ENCODE data around the gene RCSD1.

Gene RCSD1

DNA sequence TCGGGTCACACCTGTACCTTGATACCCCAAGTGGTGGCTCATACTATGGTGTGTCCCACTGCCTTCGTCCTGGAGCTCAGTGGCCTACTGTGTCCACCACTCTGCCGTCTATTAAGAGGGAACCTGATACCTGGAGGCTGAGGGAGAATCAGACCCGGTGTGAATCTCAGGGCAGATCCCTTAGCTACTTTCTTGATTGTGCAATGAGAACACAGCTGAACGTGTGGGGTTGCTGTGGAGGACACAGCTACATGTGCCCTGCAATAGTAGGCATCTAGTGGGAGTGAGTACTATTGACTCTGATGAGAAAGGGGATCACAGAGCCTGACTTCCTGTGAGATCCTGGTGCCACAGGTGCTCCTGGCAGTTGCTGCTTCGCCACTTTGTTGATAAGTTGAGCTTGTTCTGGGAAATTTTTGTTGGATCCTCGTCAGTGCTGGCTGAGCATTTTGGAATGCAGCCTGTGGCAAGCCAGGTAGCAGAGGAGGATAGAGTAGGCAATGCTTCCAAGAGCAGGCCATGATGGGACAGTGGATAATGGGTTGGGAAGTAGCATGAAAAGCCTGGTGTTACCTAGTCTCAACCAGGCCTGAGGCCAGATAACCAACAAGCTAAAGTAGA, 63.5 kb downstream of the RCSD1 start:
- DNase-seq: no peak

DNA sequence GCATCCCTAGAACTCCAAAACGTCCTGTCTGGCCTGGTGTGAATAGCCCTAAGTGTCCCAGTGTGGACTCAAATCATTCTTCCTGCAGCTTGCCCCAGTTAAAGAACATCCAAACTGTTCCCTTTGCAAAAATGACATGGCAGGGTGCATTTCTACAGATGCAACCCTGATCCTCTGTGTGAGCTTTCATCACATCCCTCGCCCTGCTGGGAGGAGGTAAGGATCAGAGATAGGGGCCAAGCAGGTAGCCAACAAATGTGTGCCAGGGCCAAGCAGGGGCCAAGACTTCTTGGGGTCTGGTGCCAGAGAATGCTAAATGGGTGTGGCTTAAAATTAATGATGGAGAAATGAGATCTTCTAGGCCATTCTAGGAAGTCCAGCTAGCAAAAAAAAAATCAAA, 64.7 kb downstream of the RCSD1 start:
- DNase-seq: no peak

- DNase-seq: no peak
These were observed 65.1 kb downstream of the RCSD1 start for GRCh38 chr1:167695147-167695546.

- DNase-seq: no peak
These were observed 65.9 kb downstream of the RCSD1 start for GRCh38 chr1:167695756-167696561.

DNA sequence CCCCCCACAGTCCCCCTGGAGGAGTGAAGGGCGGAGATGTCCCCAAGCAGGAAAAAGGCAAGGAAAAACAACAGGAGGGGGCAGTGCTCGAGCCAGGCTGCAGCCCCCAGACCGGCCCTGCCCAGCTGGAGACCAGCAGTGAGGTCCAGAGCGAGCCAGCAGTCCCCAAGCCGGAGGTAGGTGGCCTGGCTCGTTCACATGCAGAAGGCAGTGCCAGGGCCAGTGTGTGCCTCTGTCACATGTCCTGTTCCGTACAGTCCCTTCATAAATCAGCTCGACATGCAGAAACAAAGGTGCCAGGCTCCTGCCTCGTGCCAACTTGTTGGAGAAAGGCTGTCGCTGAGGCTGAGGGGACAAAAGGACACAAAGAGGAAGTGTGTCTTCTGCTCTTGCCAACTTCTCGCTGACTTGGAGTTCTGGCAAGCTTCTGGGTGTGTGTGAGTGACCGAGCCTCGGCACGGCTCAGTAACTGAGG, 67.7 kb downstream of the RCSD1 start:
- DNase-seq: no peak

DNA sequence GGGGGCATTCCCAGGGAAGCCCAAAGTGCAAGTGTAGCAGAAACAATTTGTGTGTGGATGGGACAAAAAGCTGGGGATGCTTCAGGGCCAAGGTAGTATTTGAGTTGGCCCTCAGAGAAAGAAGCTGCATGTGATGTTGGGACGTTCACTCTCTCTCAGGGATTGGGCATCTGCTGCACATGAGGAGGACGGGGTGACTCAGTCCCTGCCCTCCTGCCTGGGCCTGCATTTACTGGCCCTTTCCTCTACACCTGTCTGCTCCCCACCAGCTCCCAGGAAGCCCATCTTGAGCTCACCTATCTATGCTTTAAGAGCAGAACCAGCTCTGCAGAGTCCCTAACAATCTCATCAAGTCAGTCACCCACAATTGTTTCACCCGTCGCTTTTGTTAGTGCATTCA, 68.3 kb downstream of the RCSD1 start:
- DNase-seq: no peak

DNA sequence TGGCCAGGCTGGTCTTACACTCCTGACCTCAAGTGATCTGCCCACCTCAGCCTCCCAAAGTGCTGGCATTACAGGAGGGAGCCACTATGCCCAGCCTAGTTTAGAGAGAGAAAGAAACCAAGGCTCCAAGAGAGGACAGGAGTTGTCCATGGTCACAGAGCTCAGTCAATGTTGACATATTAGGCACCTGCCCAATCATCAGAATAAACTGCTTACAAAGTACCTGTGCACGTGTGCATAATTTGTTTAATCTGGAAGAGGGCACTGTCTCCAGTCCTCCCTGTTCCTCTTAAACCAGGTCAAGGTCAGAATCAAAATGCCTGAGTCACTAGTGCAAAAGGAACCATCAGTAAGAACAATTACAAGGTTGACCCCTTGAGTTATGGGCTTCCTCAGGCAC, 71.5 kb downstream of the RCSD1 start:
- no peak for DNase-seq

DNA sequence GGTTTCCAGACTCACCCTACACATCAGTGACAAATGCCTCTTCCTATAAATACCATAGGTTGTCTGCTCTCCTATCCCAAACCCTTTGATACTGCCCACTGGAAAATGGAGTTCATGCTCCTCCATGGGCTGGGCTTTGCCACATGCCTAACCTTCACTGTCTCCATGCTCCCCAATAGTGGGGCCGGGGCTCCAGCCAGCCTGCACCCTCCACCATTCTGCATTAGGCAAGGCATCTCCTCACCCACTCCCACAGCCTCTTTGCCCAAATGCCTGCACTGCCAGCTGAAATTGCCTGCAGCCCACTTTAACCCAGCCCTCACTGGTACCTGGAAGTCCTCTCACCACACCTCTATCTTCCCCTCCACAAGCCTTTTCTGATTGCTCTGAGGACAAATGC, 73.5 kb downstream of the RCSD1 start:
- DNase-seq: no peak

GRCh38 chr1:167704715-167705114, 74.7 kb downstream of the RCSD1 start:
- DNase-seq: no peak

DNA sequence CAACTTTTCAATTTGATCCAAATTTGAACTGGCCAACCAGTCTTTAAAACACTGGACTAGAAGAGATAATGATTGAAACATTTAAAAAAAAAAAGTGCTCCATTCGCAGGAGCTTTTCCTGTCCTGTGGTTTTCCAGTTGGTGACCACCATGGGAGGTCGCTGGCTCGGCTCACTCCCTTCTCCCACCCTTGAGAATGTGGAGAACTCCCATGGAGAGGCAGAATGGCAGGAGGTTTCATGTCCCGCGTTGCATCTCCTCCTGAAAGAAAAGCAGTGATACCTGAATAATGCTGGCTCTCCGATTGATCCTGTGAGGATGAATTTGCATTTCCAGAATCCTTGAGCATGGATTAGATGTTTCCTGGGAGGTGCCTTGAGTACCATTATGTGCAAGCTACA, 75.2 kb downstream of the RCSD1 start:
- no peak for DNase-seq

GRCh38 chr1:167706363-167706762, 76.3 kb downstream of the RCSD1 start:
- no peak for DNase-seq

DNA sequence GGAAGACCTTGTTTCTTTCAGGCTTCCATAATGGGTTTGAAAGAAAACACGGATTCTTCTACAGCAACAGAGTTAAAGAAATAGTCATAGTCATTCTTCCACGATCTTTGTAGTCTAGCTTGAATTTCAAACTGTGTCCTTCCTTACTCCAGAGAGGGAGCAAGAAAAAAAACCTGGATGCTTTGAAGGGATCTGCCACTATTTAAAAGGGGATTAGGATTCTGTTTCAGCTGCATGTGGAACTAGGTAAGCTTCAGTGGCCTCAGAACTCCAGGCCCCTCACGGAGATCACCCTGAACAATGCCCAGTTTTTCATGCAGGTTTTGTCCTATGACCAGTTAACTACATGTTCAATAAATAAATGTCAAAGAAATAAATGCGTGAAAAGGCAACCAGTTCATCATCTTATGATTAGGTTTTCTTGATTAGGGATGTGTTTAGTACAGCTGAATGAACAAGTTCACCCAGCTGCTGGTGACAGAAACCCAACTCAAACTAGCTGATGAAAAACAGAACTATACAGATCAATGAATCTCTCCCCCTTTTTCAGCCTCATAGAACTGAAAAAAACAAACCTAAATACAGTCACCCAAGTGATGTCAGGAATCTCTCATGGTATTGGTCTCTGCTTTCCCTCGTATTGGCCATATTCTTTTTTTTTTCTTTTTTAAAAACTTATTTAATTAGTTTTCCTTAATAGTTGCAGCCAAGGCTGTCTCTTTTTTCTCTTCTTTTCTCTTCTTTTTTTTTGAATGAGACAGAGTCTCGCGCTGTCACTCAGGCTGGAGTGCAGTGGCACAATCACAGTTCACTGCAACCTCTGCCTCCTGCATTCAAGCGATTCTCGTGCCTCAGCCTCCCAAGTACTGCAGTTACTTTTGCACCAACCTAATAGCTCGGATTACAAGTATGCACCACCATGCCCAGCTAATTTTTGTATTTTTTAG, 77.2 kb downstream of the RCSD1 start:
- DNase-seq: no peak

DNA sequence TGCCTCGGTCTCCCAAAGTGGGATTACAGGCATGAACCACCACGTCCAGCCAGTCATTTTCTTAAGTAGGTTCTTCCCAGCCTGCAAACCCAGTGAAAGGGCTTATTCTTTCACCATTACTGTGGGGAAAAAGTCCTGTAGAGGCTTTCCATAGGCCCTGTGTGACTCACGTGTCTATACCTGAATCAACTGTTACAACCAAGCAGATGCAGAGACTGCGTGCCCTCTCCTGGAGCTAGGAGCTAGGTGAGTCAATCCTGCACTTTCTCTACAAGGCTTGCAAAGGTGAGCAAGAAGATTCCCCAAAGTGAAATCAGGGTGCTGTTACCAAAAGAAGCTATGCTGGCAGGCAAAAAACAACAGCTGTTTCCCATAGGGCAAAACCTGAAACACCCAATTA, 77.9 kb downstream of the RCSD1 start:
- no peak for DNase-seq

- no peak for DNase-seq
These were observed 78.9 kb downstream of the RCSD1 start for GRCh38 chr1:167708940-167709389.

DNA sequence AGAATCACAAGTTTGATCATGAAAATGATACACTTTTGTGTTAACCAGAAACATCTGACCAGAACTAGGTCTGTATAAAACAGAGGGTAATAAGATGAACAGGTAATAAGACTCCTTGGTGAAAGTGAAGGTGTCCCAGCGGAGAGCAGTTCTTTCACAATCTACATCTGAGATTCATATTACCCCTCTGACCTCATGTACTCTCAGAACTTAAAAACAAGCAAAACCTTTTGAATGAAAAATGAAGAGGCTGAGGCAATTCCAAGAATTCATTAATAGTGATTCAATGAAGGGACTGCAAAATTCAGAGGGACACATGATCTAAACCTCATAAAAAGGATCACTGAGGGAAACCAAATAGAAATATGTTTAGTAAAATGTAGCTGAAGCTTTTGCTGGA, 80.8 kb downstream of the RCSD1 start:
- no peak for DNase-seq

GRCh38 chr1:167711797-167712196, 81.8 kb downstream of the RCSD1 start:
- DNase-seq: no peak

- peak in 1 of 2 donors; percentile 12 for DNase-seq
These were observed 83.5 kb downstream of the RCSD1 start for GRCh38 chr1:167713330-167714081.

DNA sequence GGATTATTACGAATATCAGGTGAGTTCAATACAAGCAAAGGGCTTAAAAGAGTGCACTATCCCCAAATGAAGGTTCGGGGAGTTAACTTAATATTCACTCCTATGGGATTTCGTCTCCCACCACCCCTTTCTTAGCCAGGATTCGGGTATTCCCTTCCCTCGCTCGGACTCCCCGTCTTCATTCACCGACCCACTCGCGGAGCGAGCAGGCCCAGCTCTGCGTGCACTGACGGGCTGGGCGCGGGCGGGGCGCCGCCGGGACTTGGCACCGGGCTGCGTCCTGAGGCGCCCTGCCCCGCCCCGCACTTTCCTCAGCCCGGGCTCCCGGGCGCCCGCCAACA, 84.0 kb downstream of the RCSD1 start:
- peak; percentile 74 to 85 for DNase-seq

- peak; percentile 87 to 91 for DNase-seq
These were observed 84.6 kb downstream of the RCSD1 start for GRCh38 chr1:167714439-167715156.

DNA sequence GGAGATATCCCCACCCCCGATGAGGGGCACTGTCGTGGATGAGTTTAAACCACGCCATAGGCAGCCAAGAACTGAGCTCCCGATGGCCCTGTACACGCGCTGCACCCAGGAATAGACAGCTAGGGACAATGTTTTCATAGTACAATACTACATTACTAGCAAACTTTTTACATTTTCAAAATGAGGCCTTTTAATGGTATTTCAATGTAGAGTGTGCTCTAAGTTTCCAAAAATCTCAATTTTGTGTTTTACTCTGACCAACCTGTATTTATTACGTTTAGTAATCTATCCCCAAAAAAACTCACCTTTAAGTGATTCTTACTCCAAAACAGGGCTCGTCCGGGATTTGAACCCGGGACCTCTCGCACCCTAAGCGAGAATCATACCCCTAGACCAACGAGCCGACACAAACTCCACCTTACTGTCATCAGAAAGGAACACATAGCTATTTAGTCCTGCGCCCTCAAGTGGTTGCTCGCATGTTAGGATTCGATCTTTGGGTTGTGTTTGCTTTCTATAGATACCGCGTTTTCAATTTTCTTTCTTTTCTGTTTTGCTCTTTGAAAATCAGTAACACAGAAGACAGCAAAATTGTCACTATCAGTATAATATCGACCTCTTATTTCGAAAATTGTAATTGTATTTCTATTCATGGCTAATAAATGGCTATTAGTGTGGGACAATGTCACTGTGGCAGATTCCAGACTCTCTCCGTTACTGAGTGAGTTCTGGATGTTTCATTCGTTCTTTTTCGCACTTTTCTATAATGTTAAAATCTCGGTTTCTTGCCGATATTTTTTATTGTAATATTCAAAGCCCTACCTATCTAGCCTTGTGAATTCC, 85.3 kb downstream of the RCSD1 start:
- peak; percentile 83 to 90 for DNase-seq

DNA sequence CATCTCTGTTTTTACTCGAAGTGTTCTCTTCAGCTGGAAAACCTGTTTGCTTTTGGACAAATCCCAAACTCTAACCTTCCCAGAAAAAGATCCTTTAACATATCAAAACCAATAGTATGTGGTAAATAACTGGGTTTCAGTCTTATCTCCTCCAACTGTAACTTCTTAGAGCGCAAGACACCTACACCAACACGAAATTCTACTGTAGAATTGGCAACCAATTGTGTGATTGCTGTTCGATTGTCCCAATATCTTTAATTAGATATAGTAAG, 85.9 kb downstream of the RCSD1 start:
- no peak for DNase-seq
